Panc1 (cell line): ENCODE measurements around the gene TMC4. TPM values are rescaled to one million over a fixed set of nuclear protein-coding genes. Genes with fewer than 3 reads are reported as not detected.
"Not testable (repeated sequence)": the region's sequence is repeated elsewhere in the genome, so short reads cannot be mapped to it uniquely, and the experiment has no call there.

Experiments
- ATAC-seq: fragments of 200-7000 bp; cut with Tn5 transposase; 2 replicates; pipeline ENCODE4 v1.9.1; 2020; ENCODE audit warnings: mild to moderate bottlenecking, moderate library complexity
- BruUV-seq: library from RNA; stranded (reverse); fragments of 400-500 nt; replicated peaks from 2 replicates; lab custom pipeline; 2021; lab: Mats Ljungman, UMichigan
- CTCF ChIA-PET: fragments of 300-600 bp; sonication (Branson Sonifier 250); formaldehyde crosslinking; loops from one replicate; lab custom pipeline; 2022; ENCODE audit warnings: antibody characterized with exemption; lab: Charles Lee
- POLR2A ChIA-PET: fragments of 300-600 bp; sonication (Branson Sonifier 250); formaldehyde crosslinking; loops from one replicate; lab custom pipeline; 2022; ENCODE audit warnings: antibody characterized with exemption; lab: Charles Lee
- DNase-seq: peaks from one replicate; pipeline ENCODE4 v3.0.0-alpha.2; 2010; ENCODE audit warnings: low read depth, low spot score
- H3K27ac ChIP-seq: 2 replicates; pipeline ENCODE4 v1.5.1; 2011; ENCODE audit warnings: mild to moderate bottlenecking, low read length, inconsistent platforms
- H3K27me3 ChIP-seq: fragments of 200-500 bp; sonication (Bioruptor generic); 2 replicates; pipeline ENCODE4 v1.6.0; 2014; ENCODE audit warnings: low read length, inconsistent platforms; ENCODE audit not compliant: control insufficient read depth, insufficient read depth
- H3K36me3 ChIP-seq: fragments of 200-500 bp; sonication (Bioruptor generic); 2 replicates; pipeline ENCODE4 v1.5.1; 2014; ENCODE audit warnings: inconsistent platforms, mild to moderate bottlenecking, low read length, moderate library complexity; ENCODE audit not compliant: control insufficient read depth, insufficient read depth
- H3K4me1 ChIP-seq: 2 replicates; pipeline ENCODE4 v1.5.1; 2011; ENCODE audit warnings: inconsistent platforms, mild to moderate bottlenecking, low read length, moderate library complexity; ENCODE audit not compliant: control insufficient read depth, insufficient read depth
- H3K4me3 ChIP-seq, 2 experiments: 2 replicates each; pipeline ENCODE4 v1.5.1; 2011 to 2012; ENCODE audit warnings: low read depth in 2 of 2, low read length in 2 of 2, mild to moderate bottlenecking in 2 of 2, inconsistent platforms in 1 of 2, moderate library complexity in 1 of 2
- H3K9me3 ChIP-seq: fragments of 200-500 bp; sonication (Bioruptor generic); 2 replicates; pipeline ENCODE4 v1.5.1; 2014; ENCODE audit warnings: low read depth, mild to moderate bottlenecking, inconsistent platforms, low read length, moderate library complexity; ENCODE audit not compliant: control insufficient read depth, insufficient read depth
- POLR2AphosphoS5 ChIP-seq: IDR thresholded peaks from 2 replicates; pipeline ENCODE4 v1.6.1; 2012; ENCODE audit warnings: mild to moderate bottlenecking, low read depth, low read length, moderate library complexity
- SIN3A ChIP-seq: IDR thresholded peaks from 2 replicates; pipeline ENCODE4 v1.6.1; 2012; ENCODE audit warnings: low read depth, mild to moderate bottlenecking, low read length, moderate library complexity, borderline replicate concordance; ENCODE audit not compliant: insufficient read depth
- TCF7L2 ChIP-seq: IDR thresholded peaks from 2 replicates; pipeline ENCODE4 v1.6.1; 2011; ENCODE audit warnings: mild to moderate bottlenecking, low read depth, low read length, inconsistent platforms
- in situ Hi-C: cut with HindIII; loops from 2 replicates; pipeline ENCODE4 v1.10.0; 2016; ENCODE audit warnings: low sequenced_read_pairs, low pct_unique_long_range_greater_than_20kb
- intact Hi-C: fragments of 100-400 bp; cut with micrococcal nuclease; formaldehyde crosslinking; loops from one replicate; pipeline ENCODE4 v1.10.0; 2022; ENCODE audit not compliant: unreplicated experiment
- total RNA-seq: library from RNA; stranded (reverse); gene quantifications from one replicate; pipeline ENCODE4 v1.2.1, GENCODE V29; 2021; ENCODE audit not compliant: unreplicated experiment
- TF ChIP-seq, protein P1 (sequence below): fragments of 450-650 bp; IDR thresholded peaks from 2 replicates; pipeline ENCODE4 v1.5.1; 2017; ENCODE audit warnings: mild to moderate bottlenecking
- TF ChIP-seq, protein P2 (sequence below), 2 experiments: IDR thresholded peaks; 2 replicates each; pipeline ENCODE4 v1.6.1; 2011 to 2012; ENCODE audit warnings: low read depth in 2 of 2, control low read depth in 1 of 2, low read length in 1 of 2, mild to moderate bottlenecking in 1 of 2, moderate library complexity in 1 of 2; ENCODE audit not compliant: insufficient read depth in 1 of 2

The TMC4 gene
- total RNA-seq, 1 experiment from 2014 or later: 5.1 TPM

DNA sequence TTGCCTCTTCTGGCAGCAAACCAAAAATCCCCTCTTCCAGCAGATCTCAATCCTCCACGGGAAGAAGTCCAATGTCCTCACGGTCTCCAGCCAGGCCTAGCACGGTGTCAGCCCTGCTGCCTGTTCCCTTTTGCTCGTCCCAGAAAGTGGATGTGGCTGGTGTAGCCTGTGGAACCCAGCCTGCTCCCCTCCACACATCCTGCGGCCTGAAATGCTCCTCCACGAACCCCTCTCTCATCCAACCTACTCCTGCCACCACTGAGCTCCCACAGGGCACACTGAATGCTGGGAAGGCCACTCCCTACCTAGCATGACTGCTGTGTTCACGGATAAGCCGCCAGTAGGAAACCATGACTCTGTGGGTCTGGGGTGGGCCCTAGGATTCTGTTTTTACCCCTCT is 13.4 kb upstream of the TMC4 start:
- CTCF ChIA-PET: no interaction called here
- no peaks in the 10 kb centered on the region; the same call in 1 of the 2 replicates for H3K36me3 ChIP-seq
- intact Hi-C loops: no loop called here
- H3K4me1 ChIP-seq: peaks cover 8% of the 10 kb centered on the region; the same call in 1 of the 2 replicates
- H3K27ac ChIP-seq: no peak overlapping the region
- no peak for ATAC-seq
- TSS peak; percentile 61 for BruUV-seq
- in situ Hi-C loops: no loop called here
- H3K27me3 ChIP-seq: no peaks in the 10 kb centered on the region
- H3K9me3 ChIP-seq: no peaks in the 10 kb centered on the region
- no peak overlapping the region for H3K4me3 ChIP-seq
- no peak for DNase-seq
- POLR2A ChIA-PET: interaction anchor here (1.2 kb wide), 1 partner anchor 17 kb away, joined by 3 read pairs; no protein-coding TSS in a partner anchor
- TF ChIP-seq, protein P1, sequence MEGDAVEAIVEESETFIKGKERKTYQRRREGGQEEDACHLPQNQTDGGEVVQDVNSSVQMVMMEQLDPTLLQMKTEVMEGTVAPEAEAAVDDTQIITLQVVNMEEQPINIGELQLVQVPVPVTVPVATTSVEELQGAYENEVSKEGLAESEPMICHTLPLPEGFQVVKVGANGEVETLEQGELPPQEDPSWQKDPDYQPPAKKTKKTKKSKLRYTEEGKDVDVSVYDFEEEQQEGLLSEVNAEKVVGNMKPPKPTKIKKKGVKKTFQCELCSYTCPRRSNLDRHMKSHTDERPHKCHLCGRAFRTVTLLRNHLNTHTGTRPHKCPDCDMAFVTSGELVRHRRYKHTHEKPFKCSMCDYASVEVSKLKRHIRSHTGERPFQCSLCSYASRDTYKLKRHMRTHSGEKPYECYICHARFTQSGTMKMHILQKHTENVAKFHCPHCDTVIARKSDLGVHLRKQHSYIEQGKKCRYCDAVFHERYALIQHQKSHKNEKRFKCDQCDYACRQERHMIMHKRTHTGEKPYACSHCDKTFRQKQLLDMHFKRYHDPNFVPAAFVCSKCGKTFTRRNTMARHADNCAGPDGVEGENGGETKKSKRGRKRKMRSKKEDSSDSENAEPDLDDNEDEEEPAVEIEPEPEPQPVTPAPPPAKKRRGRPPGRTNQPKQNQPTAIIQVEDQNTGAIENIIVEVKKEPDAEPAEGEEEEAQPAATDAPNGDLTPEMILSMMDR: no peak
- TF ChIP-seq TCF7L2 (no peak), POLR2AphosphoS5 (no peak)
- TF ChIP-seq, protein P2, sequence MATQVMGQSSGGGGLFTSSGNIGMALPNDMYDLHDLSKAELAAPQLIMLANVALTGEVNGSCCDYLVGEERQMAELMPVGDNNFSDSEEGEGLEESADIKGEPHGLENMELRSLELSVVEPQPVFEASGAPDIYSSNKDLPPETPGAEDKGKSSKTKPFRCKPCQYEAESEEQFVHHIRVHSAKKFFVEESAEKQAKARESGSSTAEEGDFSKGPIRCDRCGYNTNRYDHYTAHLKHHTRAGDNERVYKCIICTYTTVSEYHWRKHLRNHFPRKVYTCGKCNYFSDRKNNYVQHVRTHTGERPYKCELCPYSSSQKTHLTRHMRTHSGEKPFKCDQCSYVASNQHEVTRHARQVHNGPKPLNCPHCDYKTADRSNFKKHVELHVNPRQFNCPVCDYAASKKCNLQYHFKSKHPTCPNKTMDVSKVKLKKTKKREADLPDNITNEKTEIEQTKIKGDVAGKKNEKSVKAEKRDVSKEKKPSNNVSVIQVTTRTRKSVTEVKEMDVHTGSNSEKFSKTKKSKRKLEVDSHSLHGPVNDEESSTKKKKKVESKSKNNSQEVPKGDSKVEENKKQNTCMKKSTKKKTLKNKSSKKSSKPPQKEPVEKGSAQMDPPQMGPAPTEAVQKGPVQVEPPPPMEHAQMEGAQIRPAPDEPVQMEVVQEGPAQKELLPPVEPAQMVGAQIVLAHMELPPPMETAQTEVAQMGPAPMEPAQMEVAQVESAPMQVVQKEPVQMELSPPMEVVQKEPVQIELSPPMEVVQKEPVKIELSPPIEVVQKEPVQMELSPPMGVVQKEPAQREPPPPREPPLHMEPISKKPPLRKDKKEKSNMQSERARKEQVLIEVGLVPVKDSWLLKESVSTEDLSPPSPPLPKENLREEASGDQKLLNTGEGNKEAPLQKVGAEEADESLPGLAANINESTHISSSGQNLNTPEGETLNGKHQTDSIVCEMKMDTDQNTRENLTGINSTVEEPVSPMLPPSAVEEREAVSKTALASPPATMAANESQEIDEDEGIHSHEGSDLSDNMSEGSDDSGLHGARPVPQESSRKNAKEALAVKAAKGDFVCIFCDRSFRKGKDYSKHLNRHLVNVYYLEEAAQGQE (IDR thresholded peaks at IDR 0.05; ENCODE audit: insufficient read depth in 1 of 2, low read depth in 2 of 2, low read length in 1 of 2): no peak

DNA sequence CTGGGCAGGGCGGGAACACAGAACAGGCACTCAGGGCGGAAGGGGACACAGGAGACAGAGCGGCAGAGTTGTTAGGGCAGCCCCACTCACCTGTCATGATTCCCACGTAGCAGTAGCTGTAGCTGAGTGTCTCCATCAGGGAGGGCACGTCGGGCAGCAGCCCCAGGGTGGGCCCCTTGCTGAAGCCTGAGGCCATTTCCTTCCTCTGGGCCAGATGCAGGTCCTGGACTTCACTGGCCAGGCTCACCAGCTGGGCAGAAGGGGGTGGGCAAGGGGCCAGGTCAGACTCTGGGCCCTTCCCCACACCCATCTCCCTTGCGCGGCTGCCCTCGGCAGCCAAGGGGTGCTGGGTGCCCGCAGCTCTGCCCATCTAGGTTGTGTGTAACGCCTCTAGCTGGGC is 10.5 kb upstream of the TMC4 start:
- TF ChIP-seq POLR2AphosphoS5: no peak
- TF ChIP-seq, protein P2 (IDR thresholded peaks at IDR 0.05; ENCODE audit: insufficient read depth in 1 of 2, low read depth in 2 of 2, low read length in 1 of 2): no peak
- no peak for TF ChIP-seq TCF7L2
- no peak for TF ChIP-seq SIN3A
- TF ChIP-seq, protein P1: no peak
- DNase-seq: no peak
- Histone ChIP-seq H3K4me3 (no peak overlapping the region), H3K36me3 (no peaks in the 10 kb centered on the region; the same call in 1 of the 2 replicates), H3K9me3 (no peaks in the 10 kb centered on the region), H3K27me3 (no peaks in the 10 kb centered on the region), H3K27ac (no peak overlapping the region), H3K4me1 (peaks cover 6% of the 10 kb centered on the region; the same call in 1 of the 2 replicates)
- in situ Hi-C loops: no loop called here
- POLR2A ChIA-PET: no interaction called here
- no TSS peak for BruUV-seq
- CTCF ChIA-PET: no interaction called here
- intact Hi-C loops: no loop called here
- ATAC-seq: no peak

DNA sequence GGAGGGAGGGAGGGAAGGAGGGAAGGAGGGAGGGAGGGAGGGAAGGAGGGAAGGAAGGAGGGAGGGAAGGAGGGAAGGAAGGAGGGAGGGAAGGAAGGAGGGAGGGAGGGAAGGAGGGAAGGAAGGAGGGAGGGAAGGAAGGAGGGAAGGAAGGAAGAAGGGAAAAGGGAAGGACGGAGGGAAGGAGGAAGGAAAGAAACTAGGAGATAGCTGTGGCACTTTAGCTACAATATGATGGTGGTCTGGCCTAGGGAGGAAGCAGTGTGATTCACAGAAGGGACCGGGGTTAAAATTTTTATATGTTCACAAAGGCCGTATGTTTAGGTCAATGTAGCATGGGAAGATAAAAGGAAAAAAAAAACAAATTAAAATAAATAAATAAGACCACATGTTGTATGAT is 8.9 kb upstream of the TMC4 start:
- H3K4me1 ChIP-seq, H3K4me3 ChIP-seq, CTCF ChIA-PET, intact Hi-C loops, in situ Hi-C loops, H3K27me3 ChIP-seq, H3K9me3 ChIP-seq, ATAC-seq, H3K36me3 ChIP-seq, H3K27ac ChIP-seq, BruUV-seq, DNase-seq: not testable (repeated sequence)
- POLR2A ChIA-PET: interaction anchor here (0.7 kb wide), 1 partner anchor 12 kb away, joined by 6 read pairs; no protein-coding TSS in a partner anchor
